Tibial artery (tissue), 4 donors: ENCODE data around the gene ARHGAP15.

Source experiments
- DNase-seq, 2 donors: peaks; one replicate each; pipeline ENCODE4 v3.0.0-alpha.2; 2019
- H3K27ac ChIP-seq, 2 donors: fragments of 200-600 bp; sonication (generic) in 1 of 2; 1 replicate in 1 of 2; 2 replicates in 1 of 2; pipeline ENCODE4 v1.5.1; 2018 to 2019; ENCODE audit warnings: mild to moderate bottlenecking in 1 of 2
- H3K27me3 ChIP-seq, 2 donors: fragments of 200-600 bp; sonication (generic) in 1 of 2; one replicate each; pipeline versions ENCODE4 v1.5.1 to v1.6.0; 2016 to 2019
- H3K36me3 ChIP-seq, 3 donors: fragments of 200-600 bp; sonication (generic) in 2 of 3; one replicate each; pipeline ENCODE4 v1.5.1; 2016 to 2019; ENCODE audit warnings: mild to moderate bottlenecking in 2 of 3
- H3K4me1 ChIP-seq, 4 donors: fragments of 200-600 bp; sonication (generic) in 2 of 4; 1 replicate in 3 of 4; 2 replicates in 1 of 4; pipeline ENCODE4 v1.5.1; 2016 to 2019
- H3K4me3 ChIP-seq, 2 donors: fragments of 200-600 bp; sonication (generic) in 1 of 2; 1 replicate in 1 of 2; 2 replicates in 1 of 2; pipeline ENCODE4 v1.5.1; 2018 to 2019; ENCODE audit warnings: mild to moderate bottlenecking in 2 of 2
- H3K9me3 ChIP-seq, 3 donors: fragments of 200-600 bp; sonication (generic) in 1 of 3; one replicate each; pipeline ENCODE4 v1.5.1; 2016 to 2019
- CTCF ChIP-seq, 2 experiments: fragments of 200-600 bp in 1 of 2; fragments of 450-650 bp in 1 of 2; IDR thresholded peaks; one replicate each; pipeline ENCODE4 v1.5.1; 2017 to 2019; ENCODE audit warnings: antibody characterized with exemption in 2 of 2, mild to moderate bottlenecking in 1 of 2, moderate library complexity in 1 of 2
- intact Hi-C: fragments of 100-400 bp; cut with DNase I; formaldehyde crosslinking; loops from one replicate; pipeline ENCODE4 v1.15.0; 2023; ENCODE audit warnings: low total_unique reads

ARHGAP15 gene

GRCh38 chr2:143138292-143138691 is 9.1 kb downstream of the ARHGAP15 start:
- intact Hi-C loops: no loop called here
- H3K4me3 ChIP-seq: no peak overlapping the region
- no peaks in the 10 kb centered on the region for H3K4me1 ChIP-seq
- no peaks in the 10 kb centered on the region for H3K27me3 ChIP-seq
- no peak for DNase-seq
- H3K9me3 ChIP-seq: no peaks in the 10 kb centered on the region
- TF ChIP-seq CTCF (IDR thresholded peaks at IDR 0.05): no peak
- no peak overlapping the region for H3K27ac ChIP-seq
- no peaks in the 10 kb centered on the region for H3K36me3 ChIP-seq

GRCh38 chr2:143139835-143140393 is 10.7 kb downstream of the ARHGAP15 start:
- intact Hi-C loops: no loop called here
- Histone ChIP-seq H3K9me3 (no peaks in the 10 kb centered on the region), H3K27ac (no peak overlapping the region), H3K4me1 (no peaks in the 10 kb centered on the region), H3K27me3 (no peaks in the 10 kb centered on the region), H3K4me3 (no peak overlapping the region), H3K36me3 (no peaks in the 10 kb centered on the region)
- no peak for TF ChIP-seq CTCF (IDR thresholded peaks at IDR 0.05)
- DNase-seq: no peak

DNA sequence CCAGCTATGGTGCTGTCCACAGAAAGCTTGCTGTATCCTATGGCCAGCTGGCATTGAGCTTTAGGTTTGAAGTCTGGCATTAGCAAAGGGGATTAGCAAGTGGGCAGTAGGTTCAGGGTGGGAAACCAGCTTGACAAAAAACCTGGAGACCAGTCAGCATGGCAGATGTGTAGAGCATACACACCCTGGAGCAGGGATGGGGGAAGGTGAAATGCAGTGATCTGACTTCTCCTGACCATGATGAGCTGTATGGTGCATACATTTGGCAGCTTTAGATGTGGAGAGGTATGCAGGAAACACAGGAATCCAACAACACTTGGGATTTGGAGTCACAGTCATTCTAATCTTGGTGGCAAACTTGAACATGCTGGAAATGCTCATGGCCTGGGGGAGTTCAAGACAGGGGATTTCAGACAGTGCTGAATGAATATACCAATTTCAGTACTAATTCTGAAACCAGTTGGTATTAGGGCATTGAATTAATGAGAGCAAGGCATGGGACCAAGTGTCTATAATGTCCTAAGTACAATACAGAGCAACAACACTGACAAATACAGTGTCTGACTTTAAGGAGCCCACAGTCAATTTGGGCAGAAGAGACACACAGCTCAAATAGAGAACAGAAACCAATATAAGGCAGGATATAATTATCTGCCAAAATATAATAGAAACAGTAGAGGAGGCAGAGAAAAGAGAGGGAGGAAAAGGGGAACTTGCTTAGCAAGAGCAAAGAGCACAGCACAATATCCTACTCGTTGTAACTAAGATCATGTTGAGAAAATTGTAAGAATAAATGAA is 11.8 kb downstream of the ARHGAP15 start:
- no peak for TF ChIP-seq CTCF (IDR thresholded peaks at IDR 0.05)
- H3K27ac ChIP-seq: no peak overlapping the region
- H3K4me1 ChIP-seq: no peaks in the 10 kb centered on the region
- H3K27me3 ChIP-seq: no peaks in the 10 kb centered on the region
- H3K9me3 ChIP-seq: no peaks in the 10 kb centered on the region
- intact Hi-C loops: no loop called here
- DNase-seq: no peak
- no peak overlapping the region for H3K4me3 ChIP-seq
- H3K36me3 ChIP-seq: no peaks in the 10 kb centered on the region

- Histone ChIP-seq H3K9me3 (no peaks in the 10 kb centered on the region), H3K27ac (no peak overlapping the region), H3K36me3 (no peaks in the 10 kb centered on the region), H3K27me3 (no peaks in the 10 kb centered on the region), H3K4me1 (no peaks in the 10 kb centered on the region), H3K4me3 (no peak overlapping the region)
- intact Hi-C loops: no loop called here
- DNase-seq: no peak
- no peak for TF ChIP-seq CTCF (IDR thresholded peaks at IDR 0.05)
Measured at GRCh38 chr2:143142598-143142997, 13.4 kb downstream of the ARHGAP15 start.

- Histone ChIP-seq H3K4me1 (no peaks in the 10 kb centered on the region), H3K36me3 (no peaks in the 10 kb centered on the region), H3K27ac (no peak overlapping the region), H3K4me3 (no peak overlapping the region), H3K27me3 (no peaks in the 10 kb centered on the region), H3K9me3 (no peaks in the 10 kb centered on the region)
- DNase-seq: no peak
- intact Hi-C loops: no loop called here
- no peak for TF ChIP-seq CTCF (IDR thresholded peaks at IDR 0.05)
Measured at GRCh38 chr2:143144813-143145455, 15.7 kb downstream of the ARHGAP15 start.
